ENCODE results near the gene ZNF565.

DNA sequence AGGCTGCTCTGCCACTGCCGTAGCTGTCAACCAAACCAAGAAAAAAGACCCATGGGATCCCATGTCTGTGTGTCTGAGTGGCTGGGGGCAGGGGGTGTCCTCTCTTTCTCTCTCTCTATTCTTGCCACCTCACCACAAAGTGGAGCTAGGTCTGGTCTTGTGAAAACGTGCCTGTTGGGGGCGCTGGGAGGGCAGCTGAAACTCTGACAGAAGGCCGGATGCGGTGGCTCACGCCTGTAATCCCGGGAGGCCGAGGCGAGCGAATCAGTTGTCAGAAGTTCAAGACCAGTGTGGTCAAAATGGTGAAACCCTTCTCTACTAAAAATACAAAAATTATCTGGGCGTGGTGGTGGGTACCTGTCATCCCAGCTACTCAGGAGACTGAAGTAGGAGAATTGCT, 29.6 kb upstream of the ZNF565 start:
- no peak for TF ChIP-seq POLR2A (IDR thresholded peaks at IDR 0.05)
- TF ChIP-seq, protein P1, sequence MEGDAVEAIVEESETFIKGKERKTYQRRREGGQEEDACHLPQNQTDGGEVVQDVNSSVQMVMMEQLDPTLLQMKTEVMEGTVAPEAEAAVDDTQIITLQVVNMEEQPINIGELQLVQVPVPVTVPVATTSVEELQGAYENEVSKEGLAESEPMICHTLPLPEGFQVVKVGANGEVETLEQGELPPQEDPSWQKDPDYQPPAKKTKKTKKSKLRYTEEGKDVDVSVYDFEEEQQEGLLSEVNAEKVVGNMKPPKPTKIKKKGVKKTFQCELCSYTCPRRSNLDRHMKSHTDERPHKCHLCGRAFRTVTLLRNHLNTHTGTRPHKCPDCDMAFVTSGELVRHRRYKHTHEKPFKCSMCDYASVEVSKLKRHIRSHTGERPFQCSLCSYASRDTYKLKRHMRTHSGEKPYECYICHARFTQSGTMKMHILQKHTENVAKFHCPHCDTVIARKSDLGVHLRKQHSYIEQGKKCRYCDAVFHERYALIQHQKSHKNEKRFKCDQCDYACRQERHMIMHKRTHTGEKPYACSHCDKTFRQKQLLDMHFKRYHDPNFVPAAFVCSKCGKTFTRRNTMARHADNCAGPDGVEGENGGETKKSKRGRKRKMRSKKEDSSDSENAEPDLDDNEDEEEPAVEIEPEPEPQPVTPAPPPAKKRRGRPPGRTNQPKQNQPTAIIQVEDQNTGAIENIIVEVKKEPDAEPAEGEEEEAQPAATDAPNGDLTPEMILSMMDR (IDR thresholded peaks at IDR 0.05): no peak

Measured in testis (tissue), 2 donors.